H9 (cell line): Measurements from ENCODE around the gene SNRPD3. TPM values are rescaled to one million over a fixed set of nuclear protein-coding genes. Genes with fewer than 3 reads are reported as not detected.

ENCODE experiments used
- DNase-seq: peaks from one replicate; pipeline ENCODE4 v3.0.0-alpha.2; 2017
- H2AFZ ChIP-seq: one replicate; pipeline ENCODE4 v1.6.1; 2013; ENCODE audit warnings: mild to moderate bottlenecking, low read length, control low read depth, moderate library complexity
- H2AK5ac ChIP-seq: 2 replicates; pipeline ENCODE4 v1.6.1; 2013; ENCODE audit warnings: low read length, control low read depth, mixed read lengths; ENCODE audit not compliant: insufficient read length
- H2BK120ac ChIP-seq: one replicate; pipeline ENCODE4 v1.6.1; 2013; ENCODE audit warnings: low read depth, mild to moderate bottlenecking, low read length, control low read depth, inconsistent platforms; ENCODE audit not compliant: poor library complexity, severe bottlenecking
- H2BK12ac ChIP-seq: 2 replicates; pipeline ENCODE4 v1.6.1; 2013; ENCODE audit warnings: low read length, control low read depth, mixed read lengths, low read depth; ENCODE audit not compliant: insufficient read length
- H2BK15ac ChIP-seq: 2 replicates; pipeline ENCODE4 v1.6.1; 2013; ENCODE audit warnings: low read depth, low read length, control low read depth
- H2BK20ac ChIP-seq: one replicate; pipeline ENCODE4 v1.6.1; 2013; ENCODE audit warnings: low read depth, mild to moderate bottlenecking, low read length, control low read depth, inconsistent platforms; ENCODE audit not compliant: poor library complexity, severe bottlenecking
- H2BK5ac ChIP-seq: 2 replicates; pipeline ENCODE4 v1.6.1; 2013; ENCODE audit warnings: low read length, control low read depth, mixed read lengths; ENCODE audit not compliant: insufficient read length
- H3K14ac ChIP-seq: 2 replicates; pipeline ENCODE4 v1.6.1; 2013; ENCODE audit warnings: low read length, control low read depth; ENCODE audit not compliant: insufficient read depth
- H3K18ac ChIP-seq: 2 replicates; pipeline ENCODE4 v1.6.1; 2013; ENCODE audit warnings: low read depth, mild to moderate bottlenecking, mixed read lengths, low read length, control low read depth; ENCODE audit not compliant: insufficient read length
- H3K23ac ChIP-seq: 2 replicates; pipeline ENCODE4 v1.6.1; 2013; ENCODE audit warnings: low read length, control low read depth, mixed read lengths, low read depth; ENCODE audit not compliant: insufficient read length
- H3K23me2 ChIP-seq: 2 replicates; pipeline ENCODE4 v1.6.1; 2013; ENCODE audit warnings: low read depth, mild to moderate bottlenecking, mixed read lengths, low read length, control low read depth; ENCODE audit not compliant: insufficient read length, poor library complexity, severe bottlenecking
- H3K27ac ChIP-seq: 2 replicates; pipeline ENCODE4 v1.5.1; 2013; ENCODE audit warnings: low read length, control low read depth, mixed read lengths, low read depth; ENCODE audit not compliant: insufficient read length
- H3K27me3 ChIP-seq: 2 replicates; pipeline ENCODE4 v1.6.1; 2013; ENCODE audit warnings: low read length, control low read depth, inconsistent platforms; ENCODE audit not compliant: insufficient read depth
- H3K4ac ChIP-seq: 2 replicates; pipeline ENCODE4 v1.6.1; 2013; ENCODE audit warnings: low read depth, mild to moderate bottlenecking, control low read depth, inconsistent platforms, low read length, moderate library complexity
- H3K4me1 ChIP-seq: 2 replicates; pipeline ENCODE4 v1.6.1; 2013; ENCODE audit warnings: low read length, control low read depth, inconsistent platforms; ENCODE audit not compliant: insufficient read depth
- H3K4me2 ChIP-seq: 2 replicates; pipeline ENCODE4 v1.6.1; 2013; ENCODE audit warnings: low read length, control low read depth, mixed read lengths; ENCODE audit not compliant: insufficient read length, insufficient read depth
- H3K56ac ChIP-seq: 2 replicates; pipeline ENCODE4 v1.6.1; 2013; ENCODE audit warnings: low read depth, mild to moderate bottlenecking, mixed read lengths, low read length, control low read depth; ENCODE audit not compliant: insufficient read length
- H3K79me1 ChIP-seq: 2 replicates; pipeline ENCODE4 v1.6.1; 2013; ENCODE audit warnings: low read depth, mild to moderate bottlenecking, moderate library complexity, low read length, control low read depth, inconsistent platforms; ENCODE audit not compliant: insufficient read depth, poor library complexity, severe bottlenecking
- H3K79me2 ChIP-seq: 2 replicates; pipeline ENCODE4 v1.6.1; 2013; ENCODE audit warnings: low read length, control low read depth, inconsistent platforms; ENCODE audit not compliant: insufficient read depth
- H3K9ac ChIP-seq: 2 replicates; pipeline ENCODE4 v1.6.1; 2013; ENCODE audit warnings: low read length, control low read depth, mixed read lengths; ENCODE audit not compliant: insufficient read length; ENCODE audit errors: extremely low read depth
- H3K9me3 ChIP-seq: one replicate; pipeline ENCODE4 v1.6.1; 2013; ENCODE audit warnings: low read depth, low read length, inconsistent platforms; ENCODE audit not compliant: control insufficient read depth
- H3T11ph ChIP-seq: one replicate; pipeline ENCODE4 v1.6.1; 2013; ENCODE audit warnings: mild to moderate bottlenecking, low read length, control low read depth, inconsistent platforms
- H4K20me1 ChIP-seq: one replicate; pipeline ENCODE4 v1.6.1; 2013; ENCODE audit not compliant: control insufficient read depth, insufficient read length, insufficient read depth
- H4K5ac ChIP-seq: 2 replicates; pipeline ENCODE4 v1.6.1; 2013; ENCODE audit warnings: low read depth, mild to moderate bottlenecking, mixed read lengths, low read length, control low read depth; ENCODE audit not compliant: insufficient read length
- H4K8ac ChIP-seq: replicated peaks from 2 replicates; pipeline ENCODE4 v1.6.1; 2013; ENCODE audit warnings: low read length, control low read depth, mixed read lengths, low read depth; ENCODE audit not compliant: insufficient read length
- H4K91ac ChIP-seq: 2 replicates; pipeline ENCODE4 v1.6.1; 2013; ENCODE audit warnings: low read depth, mild to moderate bottlenecking, moderate library complexity, mixed read lengths, low read length, control low read depth; ENCODE audit not compliant: insufficient read length
- H3K27ac Mint-ChIP-seq, 3 experiments: 2 replicates in 2 of 3; 3 replicates in 1 of 3; pipeline ENCODE4 v1.8.0; 2020 to 2021; ENCODE audit warnings: mixed read lengths in 3 of 3, mild to moderate bottlenecking in 1 of 3, moderate library complexity in 1 of 3
- H3K27me3 Mint-ChIP-seq: 2 replicates; pipeline ENCODE4 v1.8.0; 2021; ENCODE audit warnings: low read depth, mild to moderate bottlenecking, moderate library complexity, mixed read lengths
- H3K36me3 Mint-ChIP-seq, 3 experiments: 2 replicates in 2 of 3; 3 replicates in 1 of 3; pipeline ENCODE4 v1.8.0; 2020 to 2021; ENCODE audit warnings: low read depth in 3 of 3, mixed read lengths in 3 of 3; ENCODE audit not compliant: insufficient read depth in 1 of 3
- H3K4me1 Mint-ChIP-seq, 2 experiments: 2 replicates each; pipeline ENCODE4 v1.8.0; 2020; ENCODE audit warnings: mixed read lengths in 2 of 2
- H3K4me3 Mint-ChIP-seq, 2 experiments: 2 replicates in 1 of 2; 3 replicates in 1 of 2; pipeline ENCODE4 v1.8.0; 2020 to 2021; ENCODE audit warnings: mild to moderate bottlenecking in 2 of 2, mixed read lengths in 2 of 2, moderate library complexity in 1 of 2
- H3K9me3 Mint-ChIP-seq, 2 experiments: 2 replicates in 1 of 2; 3 replicates in 1 of 2; pipeline ENCODE4 v1.8.0; 2020; ENCODE audit warnings: mild to moderate bottlenecking in 2 of 2, mixed read lengths in 2 of 2, moderate library complexity in 1 of 2
- WGBS: extraction: QIAGEN DNeasy Blood & Tissue Kit; methylation state at CpG from one replicate; pipeline ENCODE4 v1.1.7; 2013; ENCODE audit warnings: missing lambda C conversion rate, low lambda C conversion rate, mixed read lengths; ENCODE audit not compliant: insufficient read length; ENCODE audit errors: extremely low coverage; 5-methylcytosine and 5-hydroxymethylcytosine counted together
- total RNA-seq: library from RNA; stranded (reverse); gene quantifications from 2 replicates; pipeline ENCODE4 v1.2.1, GENCODE V29; 2021
- TF ChIP-seq, protein P1 (sequence below): fragments of 200-600 bp; sonication (generic); conservative IDR thresholded peaks from 3 replicates; pipeline ENCODE4 v1.8.0; 2021; ENCODE audit warnings: antibody characterized with exemption, mild to moderate bottlenecking

The SNRPD3 gene
- total RNA-seq, 1 experiment from 2014 or later: 212 TPM

DNA sequence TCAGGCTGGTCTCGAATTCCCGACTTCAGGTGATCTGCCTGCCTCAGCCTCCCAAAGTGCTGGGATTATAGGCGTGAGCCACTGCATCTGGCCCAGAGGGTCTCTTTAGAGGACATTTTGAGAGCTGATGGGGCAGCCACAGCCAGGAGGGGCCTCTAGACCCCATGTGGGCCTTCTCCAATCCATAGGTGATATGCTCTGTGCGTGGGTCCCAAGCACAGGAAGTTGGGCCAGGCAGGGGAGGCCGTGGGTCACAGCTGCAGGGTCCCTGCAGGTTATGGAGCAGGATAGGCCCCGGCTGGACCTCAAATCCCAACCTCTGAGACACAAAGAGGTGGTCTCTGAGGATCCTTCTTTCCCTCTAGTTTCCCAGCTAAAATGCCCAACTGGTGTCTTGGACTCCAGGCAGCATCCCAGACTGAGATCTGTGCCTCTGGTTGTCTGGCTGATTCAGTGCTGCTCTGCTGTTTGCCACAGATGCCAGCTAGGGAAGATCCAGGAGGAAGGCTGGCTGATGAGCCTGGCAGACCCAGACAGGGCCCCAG, 35.6 kb downstream of the SNRPD3 start:
- no peak overlapping the region for H2BK12ac ChIP-seq
- no peaks in the 10 kb centered on the region for H3K9me3 Mint-ChIP-seq
- peak overlapping the region; percentile 24 to 54; a peak in 2 of 5 replicates for H3K4me3 Mint-ChIP-seq
- no peak overlapping the region for H3T11ph ChIP-seq
- H3K9me3 ChIP-seq: no peaks in the 10 kb centered on the region
- H3K56ac ChIP-seq: no peak overlapping the region
- no peaks in the 10 kb centered on the region for H3K23me2 ChIP-seq
- H2BK20ac ChIP-seq: no peak overlapping the region
- no peak overlapping the region for H3K18ac ChIP-seq
- H3K27ac Mint-ChIP-seq: no peak overlapping the region
- H3K27me3 Mint-ChIP-seq: no peaks in the 10 kb centered on the region
- no peak overlapping the region for H3K14ac ChIP-seq
- H2BK5ac ChIP-seq: no peak overlapping the region
- no CpG with 5 or more reads among the region's 6 CpGs for WGBS
- no peak overlapping the region for H2AK5ac ChIP-seq
- H3K27me3 ChIP-seq: no peaks in the 10 kb centered on the region
- H4K20me1 ChIP-seq: no peaks in the 10 kb centered on the region
- no peak overlapping the region for H4K5ac ChIP-seq
- H4K8ac ChIP-seq: no peak overlapping the region
- H2AFZ ChIP-seq: no peak overlapping the region
- no peak overlapping the region for H3K27ac ChIP-seq
- no peak overlapping the region for H3K9ac ChIP-seq
- H3K4me1 Mint-ChIP-seq: peaks cover 5 to 26% of the 10 kb centered on the region in 2 experiments
- TF ChIP-seq, protein P1, sequence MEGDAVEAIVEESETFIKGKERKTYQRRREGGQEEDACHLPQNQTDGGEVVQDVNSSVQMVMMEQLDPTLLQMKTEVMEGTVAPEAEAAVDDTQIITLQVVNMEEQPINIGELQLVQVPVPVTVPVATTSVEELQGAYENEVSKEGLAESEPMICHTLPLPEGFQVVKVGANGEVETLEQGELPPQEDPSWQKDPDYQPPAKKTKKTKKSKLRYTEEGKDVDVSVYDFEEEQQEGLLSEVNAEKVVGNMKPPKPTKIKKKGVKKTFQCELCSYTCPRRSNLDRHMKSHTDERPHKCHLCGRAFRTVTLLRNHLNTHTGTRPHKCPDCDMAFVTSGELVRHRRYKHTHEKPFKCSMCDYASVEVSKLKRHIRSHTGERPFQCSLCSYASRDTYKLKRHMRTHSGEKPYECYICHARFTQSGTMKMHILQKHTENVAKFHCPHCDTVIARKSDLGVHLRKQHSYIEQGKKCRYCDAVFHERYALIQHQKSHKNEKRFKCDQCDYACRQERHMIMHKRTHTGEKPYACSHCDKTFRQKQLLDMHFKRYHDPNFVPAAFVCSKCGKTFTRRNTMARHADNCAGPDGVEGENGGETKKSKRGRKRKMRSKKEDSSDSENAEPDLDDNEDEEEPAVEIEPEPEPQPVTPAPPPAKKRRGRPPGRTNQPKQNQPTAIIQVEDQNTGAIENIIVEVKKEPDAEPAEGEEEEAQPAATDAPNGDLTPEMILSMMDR: no peak
- peaks cover 0 to 8% (median 7%) of the 10 kb centered on the region in 3 experiments; a peak in 3 of 7 replicates for H3K36me3 Mint-ChIP-seq
- no peaks in the 10 kb centered on the region for H3K79me1 ChIP-seq
- H3K4ac ChIP-seq: no peak overlapping the region
- no peaks in the 10 kb centered on the region for H3K4me1 ChIP-seq
- no peak overlapping the region for H2BK120ac ChIP-seq
- no peak overlapping the region for H2BK15ac ChIP-seq
- H3K79me2 ChIP-seq: no peaks in the 10 kb centered on the region
- no peak overlapping the region for H3K4me2 ChIP-seq
- DNase-seq: no peak
- H3K23ac ChIP-seq: no peak overlapping the region
- no peak overlapping the region for H4K91ac ChIP-seq
